NK-92 (cell line): ENCODE measurements around the gene DNAH9.
"Not testable (repeated sequence)": the region's sequence is repeated elsewhere in the genome, so short reads cannot be mapped to it uniquely, and the experiment has no call there.

ENCODE experiments used
- DNase-seq: peaks from one replicate; lab custom pipeline; 2025; ENCODE audit not compliant: unreplicated experiment; lab: John Stamatoyannopoulos, UW

DNAH9 gene

DNA sequence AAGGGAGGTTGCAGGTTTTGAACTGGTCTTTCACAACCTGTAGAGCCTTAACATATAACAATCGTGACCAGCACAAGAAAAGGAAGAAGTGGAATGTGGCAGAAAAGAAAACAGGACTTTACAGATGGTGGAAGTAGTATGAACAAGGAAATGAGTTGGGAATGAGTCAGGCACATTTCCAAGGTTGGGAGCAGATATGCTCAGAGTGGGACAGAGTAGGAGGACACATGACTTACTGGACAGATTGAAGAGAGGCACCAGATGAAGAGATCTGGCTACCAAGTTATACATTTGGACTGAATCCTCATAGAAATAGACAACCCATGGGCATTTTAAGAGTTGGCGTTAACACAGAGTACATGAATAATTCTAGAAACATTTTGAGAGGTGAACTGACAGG lies 303.7 kb downstream of the DNAH9 start:
- DNase-seq, result no peak

DNA sequence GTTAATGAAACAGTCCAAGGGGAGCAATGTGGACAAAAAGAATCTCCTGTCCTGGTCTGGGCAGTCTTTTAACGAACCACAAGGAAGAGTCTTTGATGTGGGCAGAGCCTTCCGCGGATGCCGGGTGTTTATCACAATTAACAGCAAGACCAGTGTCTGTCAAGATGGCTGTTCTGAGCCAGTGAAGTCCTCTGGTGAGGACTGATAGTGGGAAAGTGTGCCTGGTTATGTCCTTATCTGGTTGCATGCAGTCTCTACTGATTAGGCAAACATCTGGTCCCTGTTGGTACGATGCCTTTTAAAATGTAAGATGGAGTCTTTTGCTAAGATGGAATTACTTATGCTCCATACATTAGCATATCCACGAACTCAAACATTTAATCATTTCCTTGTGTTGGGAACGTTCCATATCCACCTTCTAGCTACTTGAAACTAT lies 310.5 kb downstream of the DNAH9 start:
- DNase-seq, result no peak

DNA sequence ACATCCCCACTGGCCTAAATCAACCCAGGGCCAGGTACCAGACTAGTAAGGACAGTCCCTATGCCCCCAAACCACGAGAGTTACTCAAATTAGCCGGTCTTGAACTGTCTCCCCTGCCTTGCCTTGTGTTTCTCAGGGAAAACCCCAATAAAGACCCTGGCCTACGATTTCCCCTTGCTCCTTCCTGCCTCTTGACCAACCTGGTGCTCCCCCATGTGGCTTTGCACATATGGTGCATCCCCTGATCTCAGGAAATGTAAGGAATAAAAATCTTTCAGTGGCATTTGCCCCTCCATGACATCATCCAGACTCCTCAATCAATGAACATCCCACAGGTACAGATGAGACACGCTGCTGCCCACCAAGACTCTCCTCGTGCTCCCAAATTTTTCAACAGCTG lies 311.1 kb downstream of the DNAH9 start:
- no peak for DNase-seq

DNA sequence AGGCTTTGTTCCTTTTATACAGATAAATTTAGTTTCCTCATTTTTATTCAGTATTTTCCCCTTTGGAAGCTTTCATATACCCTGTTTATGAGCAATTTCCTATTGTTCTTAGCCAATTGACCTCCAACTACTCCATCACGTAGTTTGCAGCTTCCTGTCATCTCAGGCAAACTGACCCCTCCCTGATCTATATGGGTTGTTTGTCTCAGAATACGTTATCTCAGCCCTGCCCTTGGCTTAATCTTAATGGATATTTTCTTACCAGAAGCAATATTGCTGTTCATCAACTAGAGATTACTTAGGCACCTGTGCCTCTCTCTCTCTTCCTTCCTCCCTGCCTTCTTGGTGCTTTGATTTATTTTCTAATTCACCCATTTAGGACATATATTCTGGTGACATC lies 317.8 kb downstream of the DNAH9 start:
- DNase-seq, result no peak

DNA sequence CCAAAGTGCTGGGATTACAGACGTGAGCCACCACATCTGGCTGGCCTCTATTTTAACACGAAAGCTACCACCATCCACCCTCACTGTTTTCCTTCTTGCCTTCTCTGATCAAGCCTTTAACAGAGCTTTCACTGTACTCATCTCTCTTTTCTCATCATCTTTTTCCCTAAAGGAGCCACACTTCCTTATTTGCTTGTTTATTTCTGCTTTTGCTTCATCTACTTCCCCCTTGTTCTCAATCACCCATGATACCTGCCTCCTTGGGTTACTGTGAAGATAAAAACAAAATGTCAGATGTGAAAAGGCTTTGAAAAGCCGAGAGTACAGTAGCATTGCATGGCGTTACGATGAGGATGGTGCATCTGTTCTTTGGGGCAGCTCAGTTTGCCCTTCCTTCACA lies 319.1 kb downstream of the DNAH9 start:
- no peak for DNase-seq

DNA sequence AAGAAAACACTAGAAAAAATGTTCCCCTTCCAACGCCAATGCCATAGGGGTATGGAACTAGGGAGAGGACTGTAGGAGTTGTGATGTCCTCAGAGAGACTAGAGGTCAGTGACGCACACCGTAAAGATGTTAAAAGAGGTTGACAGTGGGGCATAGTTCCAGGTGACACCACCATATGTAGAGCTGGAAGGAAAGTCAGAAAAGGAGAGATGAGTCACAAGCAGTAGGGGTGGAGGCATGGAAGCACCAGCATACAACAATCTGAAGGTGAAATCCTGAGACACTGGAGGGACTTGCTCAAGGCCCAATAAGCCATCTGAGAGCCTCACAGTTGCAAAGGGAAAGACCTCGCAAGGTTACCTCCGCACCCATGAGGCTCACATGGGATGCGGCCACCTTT lies 323.0 kb downstream of the DNAH9 start:
- no peak for DNase-seq

DNA sequence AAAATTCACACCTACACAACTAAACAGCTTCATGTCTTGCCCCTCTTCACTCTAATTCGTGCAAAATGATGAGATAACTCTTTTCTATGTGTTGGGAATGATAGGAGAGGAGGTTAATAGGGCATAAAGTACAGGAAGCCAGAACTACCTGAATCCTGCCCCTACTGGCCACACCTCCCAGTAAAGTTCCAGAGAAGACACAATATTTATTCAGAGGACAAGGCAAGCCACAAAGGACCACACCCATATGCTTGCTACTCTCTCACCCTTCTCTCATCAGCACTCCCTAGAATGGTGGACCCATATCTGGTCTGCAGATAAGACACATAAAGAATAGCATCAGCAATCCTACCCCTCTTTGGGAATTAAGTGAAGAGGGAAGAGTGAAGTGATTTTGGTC lies 324.4 kb downstream of the DNAH9 start:
- no peak for DNase-seq

DNA sequence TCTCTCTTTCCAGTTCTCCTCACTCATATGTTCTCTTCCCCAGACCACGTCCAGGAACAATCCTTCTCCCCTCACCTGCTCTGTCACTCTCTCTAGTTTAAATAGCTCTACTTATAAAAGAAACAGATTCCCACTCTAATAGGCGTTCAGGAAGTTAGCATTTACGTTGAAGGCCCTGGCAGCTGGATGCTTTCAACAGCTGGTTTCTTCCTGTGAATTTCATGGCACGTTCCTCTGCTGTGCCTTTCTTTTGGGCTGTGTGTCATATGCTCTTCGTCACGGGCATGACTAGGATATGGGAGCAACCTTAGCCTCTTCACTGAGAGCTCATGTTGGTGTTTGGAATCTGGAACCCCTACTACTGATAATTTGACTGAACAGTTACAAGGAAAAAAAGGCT lies 325.8 kb downstream of the DNAH9 start:
- no peak for DNase-seq

DNA sequence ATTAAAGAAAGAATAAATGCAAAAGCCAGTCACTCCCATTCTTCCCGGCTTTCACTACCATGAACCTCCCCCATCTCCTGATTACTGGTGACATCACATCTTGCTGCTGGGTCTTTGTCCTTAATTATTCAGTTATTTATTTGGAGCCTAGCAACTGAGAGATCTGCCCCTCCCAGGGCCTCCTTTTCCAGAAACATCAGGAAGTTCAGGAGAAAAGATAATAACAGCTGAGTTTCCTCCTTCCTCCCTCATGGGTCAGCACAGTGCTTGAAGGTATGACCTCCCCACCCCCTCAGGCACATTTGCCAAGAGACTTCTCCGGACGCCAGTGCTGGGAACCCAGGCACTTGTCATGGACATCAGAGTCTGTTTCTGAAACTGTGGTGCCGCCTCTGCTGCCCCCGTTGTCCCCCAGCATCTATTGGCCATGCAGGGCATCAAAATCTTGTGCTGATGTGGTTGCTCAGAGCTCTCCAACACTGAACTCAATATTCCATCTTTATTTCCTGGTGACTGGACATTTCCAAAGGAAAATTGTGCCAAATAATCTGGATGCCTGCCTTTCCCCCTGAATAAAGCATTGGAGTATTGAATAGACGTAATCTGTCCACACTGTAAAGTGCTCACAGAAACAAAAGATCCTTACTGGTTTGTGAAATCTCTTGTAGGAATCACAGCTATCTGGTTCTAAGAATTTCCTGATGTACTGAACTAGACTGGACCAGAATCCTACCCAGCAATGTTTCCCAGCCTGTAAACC lies 327.2 kb downstream of the DNAH9 start:
- no peak for DNase-seq

DNA sequence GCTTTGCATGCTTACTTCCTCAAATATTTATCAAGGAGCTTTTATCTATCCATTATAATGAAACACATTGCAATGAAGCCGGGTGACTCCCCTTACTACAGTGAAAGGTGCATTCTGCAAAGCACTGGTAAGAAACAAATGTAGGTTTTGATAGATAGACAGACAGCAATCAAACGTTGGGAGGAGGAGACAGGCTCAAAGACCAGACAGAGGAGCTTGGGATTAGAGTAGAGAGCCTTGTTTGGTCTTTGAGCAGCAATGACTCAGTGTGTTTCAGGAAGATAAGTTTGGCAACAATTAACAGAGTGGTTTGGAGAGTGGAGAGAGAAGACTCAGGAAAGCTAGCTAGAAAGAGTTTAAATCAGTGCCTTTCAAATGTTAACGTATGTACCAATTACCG lies 330.2 kb downstream of the DNAH9 start:
- no peak for DNase-seq

DNA sequence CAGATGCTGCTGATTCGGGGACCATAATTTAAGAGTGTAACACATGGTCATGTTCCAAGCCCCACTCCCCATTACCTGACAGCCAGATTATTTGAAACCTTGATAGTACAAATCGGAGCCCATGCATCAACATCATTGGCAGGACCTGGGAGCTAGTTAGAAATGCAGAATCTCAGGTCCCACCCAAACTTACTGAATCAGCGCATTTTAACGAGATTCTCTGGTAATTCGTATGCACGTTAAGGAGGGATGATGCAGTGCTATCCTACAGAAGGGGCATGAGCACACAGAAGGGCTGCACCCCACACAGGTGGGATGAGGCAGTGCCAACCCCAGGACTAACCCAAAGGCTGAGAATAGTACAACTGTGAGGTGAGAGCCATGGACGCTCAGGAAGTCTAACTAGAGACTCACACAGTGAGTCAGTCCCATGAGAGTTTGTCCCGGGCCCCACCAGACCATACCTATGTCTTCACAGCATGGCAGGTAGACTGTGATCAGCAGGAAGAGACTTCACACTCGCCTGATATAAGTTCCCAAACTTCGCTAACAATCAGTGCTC lies 334.1 kb downstream of the DNAH9 start:
- DNase-seq, result no peak

DNA sequence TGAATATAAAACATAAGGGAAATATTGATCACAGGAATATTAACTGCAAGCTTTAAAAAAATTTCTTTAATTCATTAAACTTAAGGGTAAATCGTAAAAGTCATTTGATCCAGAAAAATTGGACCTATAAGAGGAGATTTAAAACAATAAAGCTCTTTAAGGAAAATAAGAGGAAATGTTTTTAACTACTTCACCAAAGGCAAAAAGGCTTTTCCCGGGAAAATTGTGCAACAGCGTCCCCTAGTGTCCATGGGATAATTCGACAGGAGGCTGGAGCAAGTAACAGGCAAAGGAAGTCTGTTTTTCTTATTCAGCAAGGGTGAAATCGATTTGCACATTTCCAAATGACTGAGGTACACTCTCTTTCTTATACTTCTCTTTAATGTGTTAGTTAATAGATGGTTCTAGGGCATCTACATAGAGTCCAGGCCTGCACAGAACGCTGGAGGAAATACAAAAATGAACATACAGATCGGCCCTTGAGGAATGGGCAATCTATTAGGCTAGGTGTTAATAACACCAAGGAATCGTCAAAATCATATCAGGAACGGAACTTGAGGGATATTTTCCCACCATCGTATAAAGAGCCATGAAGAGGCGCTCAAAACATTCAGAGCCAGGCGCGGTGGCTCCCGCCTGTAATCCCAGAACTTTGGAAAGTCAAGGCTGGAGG lies 337.6 kb downstream of the DNAH9 start:
- DNase-seq, result no peak

DNA sequence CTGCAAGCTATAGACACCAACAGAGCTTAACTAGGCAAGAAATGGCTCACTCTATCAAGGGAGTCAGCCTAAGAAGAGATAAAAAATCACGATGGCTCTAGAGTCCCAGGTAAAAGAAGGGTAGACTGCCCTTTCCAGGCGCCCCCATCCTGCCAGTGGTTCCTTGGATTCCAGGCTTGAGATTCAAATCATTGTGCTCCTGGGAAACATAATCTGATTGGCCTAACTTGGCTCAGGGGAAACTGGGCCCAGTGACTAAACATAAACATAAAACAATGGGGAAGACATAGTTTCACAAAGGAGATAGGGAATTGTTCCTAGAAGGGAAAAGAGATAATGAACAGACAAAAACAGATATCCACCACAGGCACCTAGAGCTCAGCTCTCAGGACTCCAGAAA lies 342.6 kb downstream of the DNAH9 start:
- no peak for DNase-seq

DNA sequence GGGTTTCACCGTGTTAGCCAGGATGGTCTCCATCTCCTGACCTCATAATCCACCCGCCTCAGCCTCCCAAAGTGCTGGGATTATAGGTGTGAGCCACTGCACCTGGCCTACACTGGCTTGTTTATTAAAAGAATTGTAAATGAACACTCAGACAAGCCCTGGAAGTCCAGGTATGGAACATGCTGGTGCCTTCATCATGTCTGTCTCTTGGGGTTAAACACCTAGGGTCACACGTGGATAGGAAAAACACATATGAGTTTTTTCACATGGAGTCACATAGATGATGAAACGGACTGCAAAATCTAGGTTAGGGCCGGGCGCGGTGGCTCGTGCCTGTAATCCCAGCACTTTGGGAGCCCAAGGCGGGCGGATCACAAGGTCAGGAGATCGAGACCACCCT lies 344.8 kb downstream of the DNAH9 start:
- DNase-seq, result not testable (repeated sequence)

DNA sequence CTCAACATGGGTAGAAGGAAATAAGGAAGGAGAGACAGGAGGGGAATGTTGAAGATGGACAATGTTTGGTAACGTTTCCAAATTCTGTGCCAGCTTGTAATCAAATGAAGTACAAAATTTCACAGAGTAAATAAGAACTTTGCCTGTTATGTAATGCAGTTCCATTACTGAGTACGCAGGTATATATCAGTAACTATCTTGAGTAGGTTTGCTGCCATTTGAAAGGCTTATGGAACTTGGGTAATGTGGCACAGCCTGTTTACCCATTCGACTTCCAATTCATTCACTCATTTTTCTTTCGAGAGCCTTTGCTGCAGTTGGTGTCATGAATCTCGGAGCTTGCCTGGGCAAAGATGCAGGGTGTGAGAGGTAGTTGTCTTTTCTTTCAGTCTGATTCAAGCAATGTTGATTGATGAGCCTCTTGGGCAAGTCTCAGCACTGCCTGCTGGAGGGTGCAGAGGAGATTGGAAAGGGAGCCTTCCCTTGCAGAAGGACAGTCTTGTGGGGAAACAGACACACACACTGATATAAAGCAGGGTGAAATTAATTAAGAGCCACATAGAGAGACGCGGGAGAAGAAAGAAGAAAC lies 345.6 kb downstream of the DNAH9 start:
- DNase-seq, result no peak

DNA sequence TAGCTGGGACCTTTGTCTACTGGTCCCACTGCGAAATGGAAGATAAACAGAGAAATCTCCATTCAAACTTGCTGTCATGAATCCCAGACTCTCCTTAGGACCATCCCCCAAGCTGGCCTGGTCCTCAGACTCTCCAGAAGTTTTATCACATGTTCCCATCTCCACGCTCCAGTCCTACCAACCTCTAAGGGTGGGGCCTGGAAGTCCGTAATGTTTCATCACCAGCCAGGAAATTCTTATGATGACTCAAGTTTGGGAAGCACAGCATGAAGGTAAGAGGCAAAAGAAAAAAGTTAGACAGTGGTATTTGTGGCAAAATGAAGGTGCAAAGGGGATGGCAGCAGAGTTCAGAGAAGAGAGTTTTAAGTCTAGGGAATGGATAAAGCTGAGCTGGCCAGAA lies 346.3 kb downstream of the DNAH9 start:
- DNase-seq, result no peak

DNA sequence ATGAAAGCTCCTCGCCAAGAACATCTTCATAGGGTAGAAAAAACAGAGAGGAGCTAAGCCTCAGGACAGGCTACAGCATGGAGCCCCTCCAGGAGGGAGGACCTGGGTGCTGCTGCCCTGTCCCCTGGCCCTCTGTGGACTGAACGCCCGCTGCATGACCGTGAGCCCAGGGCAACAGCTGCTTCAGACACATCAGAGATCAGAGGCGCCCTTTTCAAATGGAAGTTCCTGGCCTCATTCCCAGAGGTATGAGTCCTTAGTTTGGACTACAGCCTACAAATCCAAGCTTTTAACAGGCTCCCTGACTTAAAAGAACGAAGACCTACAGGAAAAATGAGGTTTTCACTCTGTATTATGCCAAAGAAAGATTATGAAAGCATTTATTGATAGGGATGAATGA lies 350.5 kb downstream of the DNAH9 start:
- no peak for DNase-seq

DNA sequence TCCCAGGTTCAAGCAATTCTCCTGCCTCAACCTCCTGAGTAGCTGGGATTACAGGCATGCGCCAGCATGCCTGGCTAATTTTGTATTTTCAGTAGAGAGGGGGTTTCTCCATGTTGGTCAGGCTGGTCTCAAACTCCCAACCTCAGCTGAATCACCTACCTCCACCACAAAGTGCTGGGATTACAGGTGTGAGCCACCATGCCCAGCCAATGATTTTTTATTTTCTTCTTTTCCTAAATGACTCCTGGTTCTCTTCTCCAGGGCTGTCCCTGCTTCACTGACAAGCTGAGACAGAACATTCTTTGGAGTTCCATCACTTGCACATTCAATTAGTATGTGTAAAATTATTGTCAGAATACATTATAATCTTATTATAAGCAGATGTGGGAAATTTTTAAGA lies 351.3 kb downstream of the DNAH9 start:
- not testable (repeated sequence) for DNase-seq

DNA sequence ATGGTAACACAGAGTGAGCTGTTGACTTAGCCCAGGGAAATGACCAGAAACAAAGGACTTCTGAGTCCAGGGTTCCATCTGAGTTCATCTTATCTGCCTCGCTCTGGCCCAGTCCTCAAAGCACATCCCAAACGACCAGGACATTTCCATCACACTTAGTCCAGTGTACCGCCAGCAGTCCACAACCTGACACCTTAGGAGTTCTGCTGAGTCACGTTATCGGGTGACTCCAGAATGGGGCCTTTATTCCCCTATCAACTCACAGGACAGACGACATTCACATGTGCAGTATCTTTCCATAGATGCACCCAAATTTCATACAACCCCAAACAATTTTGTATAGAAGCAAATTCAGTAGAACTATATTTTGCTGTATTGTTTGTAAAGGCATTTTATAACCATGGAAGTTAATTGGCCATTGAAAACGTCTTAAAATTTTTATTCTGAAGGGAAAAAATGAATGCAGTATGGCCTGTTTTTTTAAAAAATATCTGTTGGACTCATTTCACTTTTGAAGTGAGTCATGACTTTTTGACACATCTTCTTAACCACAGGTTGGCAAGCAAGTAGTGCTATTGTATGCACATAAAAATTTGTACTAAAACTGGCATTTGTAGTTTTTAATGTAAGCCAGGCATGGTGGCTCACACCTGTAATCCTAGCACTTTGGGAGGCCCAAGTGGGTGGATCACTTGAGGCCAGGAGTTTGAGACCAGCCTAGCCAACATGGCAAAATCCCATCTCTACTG lies 352.7 kb downstream of the DNAH9 start:
- no peak for DNase-seq

DNA sequence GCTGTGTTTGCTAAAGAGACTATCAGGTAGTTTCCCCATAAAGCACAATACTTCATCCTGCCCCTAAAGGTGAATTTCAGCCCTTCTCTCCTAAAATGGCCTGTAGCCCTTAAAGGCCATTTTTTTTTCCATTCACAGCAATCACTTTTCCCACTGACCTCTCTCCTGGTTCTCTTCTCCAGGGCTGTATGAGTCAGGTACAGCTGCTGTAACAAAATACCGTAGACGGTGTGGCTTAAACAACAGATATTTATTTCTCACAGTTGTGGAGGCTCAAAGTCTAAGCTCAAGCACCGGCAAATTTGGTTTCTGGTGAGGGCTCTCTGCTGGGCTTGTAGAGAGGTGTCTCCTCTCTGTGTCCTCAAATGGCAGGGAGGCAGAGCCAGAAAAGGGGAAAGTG lies 354.3 kb downstream of the DNAH9 start:
- no peak for DNase-seq

DNA sequence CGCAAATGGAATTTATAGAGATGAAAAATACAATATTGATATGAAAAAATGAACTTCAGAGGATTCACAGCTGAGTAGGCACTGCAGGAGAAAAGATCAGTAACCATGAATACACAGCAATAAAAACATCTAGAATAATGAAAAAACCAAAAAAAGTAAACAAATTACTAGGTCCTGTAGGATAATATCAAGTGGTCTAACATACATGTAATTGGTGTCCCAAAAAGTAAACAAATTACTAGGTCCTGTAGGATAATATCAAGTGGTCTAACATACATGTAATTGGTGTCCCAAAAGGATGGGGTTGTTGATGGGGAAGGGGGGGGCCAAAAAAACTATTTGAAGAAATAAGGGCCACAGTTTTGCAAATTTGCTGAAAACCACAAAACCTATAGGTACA lies 355.7 kb downstream of the DNAH9 start:
- DNase-seq, result no peak
